ENCODE results near the gene EMP2.

EMP2 gene

DNA sequence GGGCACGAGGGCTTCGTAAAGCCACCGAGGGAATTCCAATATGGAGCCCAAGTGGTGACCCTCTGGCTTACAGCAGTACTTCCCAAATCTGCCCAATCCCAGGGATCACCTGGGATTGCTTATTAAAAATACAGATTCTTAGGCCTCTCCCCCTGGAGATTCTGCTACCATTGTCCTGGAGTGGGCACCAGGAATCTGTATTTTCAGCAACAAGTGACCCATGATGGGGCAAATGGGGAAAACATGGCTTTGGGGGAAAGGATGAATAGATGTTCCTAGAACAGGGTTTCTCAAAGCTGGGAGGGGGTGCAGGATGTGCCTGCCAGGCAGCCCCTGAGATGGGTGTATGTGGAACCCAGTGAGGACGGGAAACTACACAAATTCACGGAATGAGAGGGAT is 40.6 kb downstream of the EMP2 start:
- Histone ChIP-seq H3K4me3 (ENCODE audit: low read depth, low read length) (no peak overlapping the region), H3K4me1 (ENCODE audit: control insufficient read depth, insufficient read depth, low read length) (no peaks in the 10 kb centered on the region), H3K9me3 (ENCODE audit: control insufficient read depth, insufficient read depth, low read depth, low read length) (no peaks in the 10 kb centered on the region), H3K36me3 (ENCODE audit: control insufficient read depth in 2 of 2, insufficient read depth in 1 of 2, low read length in 2 of 2) (peaks cover 0 to 55% of the 10 kb centered on the region in 2 experiments; a peak in 2 of 3 replicates), H3K27ac (ENCODE audit: extremely low read depth, low read depth, low read length) (no peak overlapping the region)
- peak; percentile 55; the same call in 1 of the 2 replicates for TF ChIP-seq ZBTB20 (tag by site-specific recombination; IDR thresholded peaks at IDR 0.05)
- no peak for TF ChIP-seq SALL2 (tag by site-specific recombination; IDR thresholded peaks at IDR 0.05; ENCODE audit: borderline replicate concordance)
- POLR2A ChIA-PET: no interaction called here
- CTCF ChIA-PET: no interaction called here

GRCh38 chr16:10539236-10539635 is 41.2 kb downstream of the EMP2 start:
- Histone ChIP-seq H3K36me3 (ENCODE audit: control insufficient read depth in 2 of 2, insufficient read depth in 1 of 2, low read length in 2 of 2) (peaks cover 0 to 49% of the 10 kb centered on the region in 2 experiments; a peak in 2 of 3 replicates), H3K9me3 (ENCODE audit: control insufficient read depth, insufficient read depth, low read depth, low read length) (no peaks in the 10 kb centered on the region), H3K4me3 (ENCODE audit: low read depth, low read length) (no peak overlapping the region), H3K4me1 (ENCODE audit: control insufficient read depth, insufficient read depth, low read length) (no peaks in the 10 kb centered on the region), H3K27ac (ENCODE audit: extremely low read depth, low read depth, low read length) (no peak overlapping the region)
- ChIA-PET CTCF (no interaction called here), POLR2A (no interaction called here)
- TF ChIP-seq ZNF529 (tag by site-specific recombination; IDR thresholded peaks at IDR 0.05; ENCODE audit: insufficient replicate concordance): no peak
- TF ChIP-seq ZNF660 (tag by site-specific recombination; IDR thresholded peaks at IDR 0.05): no peak
- TF ChIP-seq ZNF791 (tag by site-specific recombination; IDR thresholded peaks at IDR 0.05): no peak
- no peak for TF ChIP-seq ZNF626 (tag by site-specific recombination; IDR thresholded peaks at IDR 0.05)
- no peak for TF ChIP-seq ZFP3 (tag by site-specific recombination; IDR thresholded peaks at IDR 0.05; ENCODE audit: low read depth)
- TF ChIP-seq ZNF530 (tag by site-specific recombination; IDR thresholded peaks at IDR 0.05; ENCODE audit: low read depth): no peak
- no peak for TF ChIP-seq REST (tag by site-specific recombination; IDR thresholded peaks at IDR 0.05)
- TF ChIP-seq ZNF146 (tag by site-specific recombination; IDR thresholded peaks at IDR 0.05): no peak
- no peak for TF ChIP-seq ZNF585B (tag by site-specific recombination; IDR thresholded peaks at IDR 0.05)
- TF ChIP-seq ZNF621 (tag by site-specific recombination; IDR thresholded peaks at IDR 0.05): no peak
- TF ChIP-seq ZFP69B (tag by site-specific recombination; IDR thresholded peaks at IDR 0.05): no peak
- TF ChIP-seq, protein P1, sequence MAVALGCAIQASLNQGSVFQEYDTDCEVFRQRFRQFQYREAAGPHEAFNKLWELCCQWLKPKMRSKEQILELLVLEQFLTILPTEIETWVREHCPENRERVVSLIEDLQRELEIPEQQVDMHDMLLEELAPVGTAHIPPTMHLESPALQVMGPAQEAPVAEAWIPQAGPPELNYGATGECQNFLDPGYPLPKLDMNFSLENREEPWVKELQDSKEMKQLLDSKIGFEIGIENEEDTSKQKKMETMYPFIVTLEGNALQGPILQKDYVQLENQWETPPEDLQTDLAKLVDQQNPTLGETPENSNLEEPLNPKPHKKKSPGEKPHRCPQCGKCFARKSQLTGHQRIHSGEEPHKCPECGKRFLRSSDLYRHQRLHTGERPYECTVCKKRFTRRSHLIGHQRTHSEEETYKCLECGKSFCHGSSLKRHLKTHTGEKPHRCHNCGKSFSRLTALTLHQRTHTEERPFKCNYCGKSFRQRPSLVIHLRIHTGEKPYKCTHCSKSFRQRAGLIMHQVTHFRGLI (tag by site-specific recombination; IDR thresholded peaks at IDR 0.05): no peak
- no peak for TF ChIP-seq ZNF501 (tag by site-specific recombination; IDR thresholded peaks at IDR 0.05)
- TF ChIP-seq GLIS1 (tag by site-specific recombination; IDR thresholded peaks at IDR 0.05): no peak
- TF ChIP-seq PRDM4 (tag by site-specific recombination; IDR thresholded peaks at IDR 0.05): no peak
- TF ChIP-seq ZNF202 (tag by site-specific recombination; IDR thresholded peaks at IDR 0.05; ENCODE audit: borderline replicate concordance): no peak
- no peak for TF ChIP-seq ZNF211 (tag by site-specific recombination; IDR thresholded peaks at IDR 0.05; ENCODE audit: low read depth)
- no peak for TF ChIP-seq ZNF214 (tag by site-specific recombination; IDR thresholded peaks at IDR 0.05; ENCODE audit: borderline replicate concordance)
- TF ChIP-seq MYNN (tag by site-specific recombination; IDR thresholded peaks at IDR 0.05; ENCODE audit: borderline replicate concordance): no peak
